ENCODE measurements around the gene TK1.

TK1 gene

DNA sequence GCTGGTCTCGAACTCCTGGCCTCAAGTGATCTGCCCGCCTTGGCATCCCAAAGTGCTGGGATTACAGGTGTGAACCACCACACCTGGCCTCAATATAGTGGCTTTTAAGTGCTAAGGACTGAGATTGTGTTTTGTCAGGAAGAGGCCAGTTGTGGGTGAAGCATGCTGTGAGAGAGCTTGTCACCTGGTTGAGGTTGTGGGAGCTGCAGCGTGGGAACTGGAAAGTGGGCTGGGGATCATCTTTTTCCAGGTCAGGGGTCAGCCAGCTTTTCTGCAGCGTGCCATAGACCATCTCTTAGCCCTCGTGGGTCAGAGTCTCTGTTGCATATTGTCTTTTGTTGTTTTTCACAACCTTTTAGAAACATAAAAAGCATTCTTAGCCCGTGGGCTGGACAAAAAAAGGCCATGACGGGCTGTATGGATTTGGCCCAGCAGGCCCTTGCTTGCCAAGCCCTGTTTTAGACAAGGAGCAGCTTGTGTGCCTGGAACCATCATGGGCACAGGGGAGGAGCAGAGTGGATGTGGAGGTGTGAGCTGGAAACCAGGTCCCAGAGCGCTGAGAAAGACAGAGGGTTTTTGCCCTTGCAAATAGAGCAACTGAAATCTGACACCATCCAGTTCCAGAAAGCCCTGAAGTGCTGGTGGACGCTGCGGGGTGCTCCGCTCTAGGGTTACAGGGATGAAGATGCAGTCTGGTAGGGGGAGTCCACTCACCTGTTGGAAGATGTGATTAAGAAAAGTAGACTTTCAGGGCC lies 32.7 kb upstream of the TK1 start:
- no peak for DNase-seq (ENCODE audit: low spot score)

DNA sequence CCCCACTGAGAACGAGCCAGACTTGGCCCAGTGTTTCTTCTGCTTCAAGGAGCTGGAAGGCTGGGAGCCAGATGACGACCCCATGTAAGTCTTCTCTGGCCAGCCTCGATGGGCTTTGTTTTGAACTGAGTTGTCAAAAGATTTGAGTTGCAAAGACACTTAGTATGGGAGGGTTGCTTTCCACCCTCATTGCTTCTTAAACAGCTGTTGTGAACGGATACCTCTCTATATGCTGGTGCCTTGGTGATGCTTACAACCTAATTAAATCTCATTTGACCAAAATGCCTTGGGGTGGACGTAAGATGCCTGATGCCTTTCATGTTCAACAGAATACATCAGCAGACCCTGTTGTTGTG lies 27.8 kb upstream of the TK1 start:
- no peak for DNase-seq (ENCODE audit: low spot score)

DNA sequence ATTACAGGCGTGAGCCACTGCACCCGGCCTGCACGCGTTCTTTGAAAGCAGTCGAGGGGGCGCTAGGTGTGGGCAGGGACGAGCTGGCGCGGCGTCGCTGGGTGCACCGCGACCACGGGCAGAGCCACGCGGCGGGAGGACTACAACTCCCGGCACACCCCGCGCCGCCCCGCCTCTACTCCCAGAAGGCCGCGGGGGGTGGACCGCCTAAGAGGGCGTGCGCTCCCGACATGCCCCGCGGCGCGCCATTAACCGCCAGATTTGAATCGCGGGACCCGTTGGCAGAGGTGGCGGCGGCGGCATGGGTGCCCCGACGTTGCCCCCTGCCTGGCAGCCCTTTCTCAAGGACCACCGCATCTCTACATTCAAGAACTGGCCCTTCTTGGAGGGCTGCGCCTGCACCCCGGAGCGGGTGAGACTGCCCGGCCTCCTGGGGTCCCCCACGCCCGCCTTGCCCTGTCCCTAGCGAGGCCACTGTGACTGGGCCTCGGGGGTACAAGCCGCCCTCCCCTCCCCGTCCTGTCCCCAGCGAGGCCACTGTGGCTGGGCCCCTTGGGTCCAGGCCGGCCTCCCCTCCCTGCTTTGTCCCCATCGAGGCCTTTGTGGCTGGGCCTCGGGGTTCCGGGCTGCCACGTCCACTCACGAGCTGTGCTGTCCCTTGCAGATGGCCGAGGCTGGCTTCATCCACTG lies 27.3 kb upstream of the TK1 start, which contains the start of gene BIRC5:
TSS of gene BIRC5 (plus strand) at position 238 of the 690 bp plus-strand sequence. CDS start at position 302, 64 bp downstream.
- DNase-seq (ENCODE audit: low spot score) = peak; percentile 92

DNA sequence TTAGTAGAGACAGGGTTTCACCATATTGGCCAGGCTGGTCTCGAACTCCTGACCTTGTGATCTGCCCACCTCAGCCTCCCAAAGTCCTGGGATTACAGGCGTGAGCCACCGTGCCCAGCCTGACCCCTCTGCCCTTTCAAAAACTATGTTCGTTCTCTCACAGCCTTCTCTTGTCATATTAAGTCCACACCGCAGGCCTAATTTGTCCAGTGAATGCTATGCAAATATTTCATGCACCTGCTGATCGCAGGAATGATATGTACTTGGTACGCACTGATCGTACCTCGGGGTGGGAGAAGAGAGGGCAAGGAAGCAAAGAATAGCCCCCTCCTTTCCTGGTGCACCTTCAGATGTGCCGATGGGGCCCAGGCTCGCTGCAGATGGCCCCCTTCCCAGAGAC lies 24.2 kb upstream of the TK1 start:
- no peak for DNase-seq (ENCODE audit: low spot score)

DNA sequence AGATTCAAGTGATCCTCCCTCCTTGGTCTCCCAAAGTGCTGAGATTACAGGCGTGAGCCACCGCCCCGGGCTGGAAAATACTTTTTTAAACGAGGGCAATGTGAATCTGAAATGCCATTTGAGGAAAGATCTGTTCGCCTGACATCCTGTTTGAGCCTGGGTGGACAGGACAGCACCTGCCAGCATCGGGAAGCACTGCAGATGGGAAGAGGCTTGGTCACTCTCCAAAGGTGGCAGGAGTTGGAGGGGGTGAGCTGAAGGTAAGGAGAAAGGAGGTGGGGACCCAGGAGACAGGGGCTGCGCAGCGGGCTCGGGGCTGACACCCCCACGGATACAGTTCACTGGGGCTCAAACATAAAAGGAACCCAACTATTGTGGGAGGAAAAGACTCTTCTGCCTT lies 23.3 kb upstream of the TK1 start:
- DNase-seq (ENCODE audit: low spot score) = no peak

DNA sequence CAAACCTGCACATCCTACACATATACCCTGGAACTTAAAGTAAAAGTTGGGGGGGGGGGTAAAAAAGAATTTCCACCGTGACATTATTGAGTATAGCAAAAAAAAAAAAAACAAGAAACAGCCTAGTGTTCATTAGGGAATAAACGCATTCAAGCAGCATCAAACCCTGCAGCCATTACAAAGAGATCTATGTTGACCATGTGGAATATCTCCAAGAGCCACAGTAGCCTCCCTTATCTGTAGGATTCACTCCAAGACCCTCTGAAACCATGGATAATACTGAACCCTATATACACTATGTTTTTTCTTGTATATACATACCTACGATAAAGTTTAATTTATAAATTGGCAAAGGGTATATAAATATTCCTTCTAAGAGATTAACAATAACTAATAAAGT lies 21.6 kb upstream of the TK1 start:
- peak; percentile 45 for DNase-seq (ENCODE audit: low spot score)

DNA sequence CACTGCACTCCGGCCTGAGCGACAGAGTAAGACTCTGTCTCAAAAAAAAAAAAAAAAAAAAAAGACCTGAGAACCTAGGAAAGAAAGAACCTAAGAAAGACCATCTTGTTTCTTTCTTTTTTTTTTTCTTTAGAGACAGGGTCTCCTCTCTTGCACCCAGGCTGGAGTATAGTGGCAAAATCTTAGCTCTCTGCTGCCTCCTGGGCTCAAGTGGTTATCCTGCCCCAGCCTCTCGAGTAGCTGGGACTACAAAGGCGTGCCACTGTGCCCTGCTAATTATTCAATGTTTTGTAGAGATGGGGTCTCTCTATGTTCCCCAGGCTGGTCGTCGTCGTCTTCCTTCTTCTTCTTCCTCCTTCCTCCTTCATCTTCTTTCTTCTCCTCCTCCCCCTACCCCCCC lies 19.4 kb upstream of the TK1 start:
- DNase-seq (ENCODE audit: low spot score) = no peak

DNA sequence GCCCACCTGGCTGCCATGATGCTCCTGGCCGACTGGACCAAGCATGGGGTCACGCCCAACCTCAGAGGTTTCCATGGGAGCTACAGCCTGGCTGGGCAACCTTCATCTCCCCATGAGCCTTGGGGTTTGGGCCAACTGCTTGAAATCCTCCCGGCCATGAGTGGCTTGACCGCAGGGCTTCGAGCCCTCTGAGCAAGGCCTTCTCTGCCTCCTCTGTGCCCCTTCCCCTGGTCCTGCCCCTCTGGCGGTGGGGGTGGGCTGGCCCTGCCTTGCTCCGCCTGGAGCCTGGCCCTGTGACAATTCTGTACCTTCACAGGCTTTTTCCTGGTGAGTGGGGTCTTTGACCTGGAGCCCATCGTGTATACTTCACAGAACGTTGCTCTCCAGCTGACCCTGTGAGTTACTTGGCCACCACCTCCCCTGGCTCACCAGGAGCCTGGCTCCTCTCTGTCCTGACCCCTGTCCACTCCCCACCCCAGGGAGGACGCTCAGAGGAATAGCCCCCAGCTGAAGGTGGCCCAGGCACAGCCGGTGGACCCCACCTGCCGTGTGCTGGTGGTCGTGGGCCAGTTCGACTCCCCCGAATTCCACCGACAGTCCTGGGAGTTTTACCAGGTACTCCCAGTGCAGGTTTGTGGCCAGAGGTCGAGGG lies 18.4 kb upstream of the TK1 start:
- no peak for DNase-seq (ENCODE audit: low spot score)

DNA sequence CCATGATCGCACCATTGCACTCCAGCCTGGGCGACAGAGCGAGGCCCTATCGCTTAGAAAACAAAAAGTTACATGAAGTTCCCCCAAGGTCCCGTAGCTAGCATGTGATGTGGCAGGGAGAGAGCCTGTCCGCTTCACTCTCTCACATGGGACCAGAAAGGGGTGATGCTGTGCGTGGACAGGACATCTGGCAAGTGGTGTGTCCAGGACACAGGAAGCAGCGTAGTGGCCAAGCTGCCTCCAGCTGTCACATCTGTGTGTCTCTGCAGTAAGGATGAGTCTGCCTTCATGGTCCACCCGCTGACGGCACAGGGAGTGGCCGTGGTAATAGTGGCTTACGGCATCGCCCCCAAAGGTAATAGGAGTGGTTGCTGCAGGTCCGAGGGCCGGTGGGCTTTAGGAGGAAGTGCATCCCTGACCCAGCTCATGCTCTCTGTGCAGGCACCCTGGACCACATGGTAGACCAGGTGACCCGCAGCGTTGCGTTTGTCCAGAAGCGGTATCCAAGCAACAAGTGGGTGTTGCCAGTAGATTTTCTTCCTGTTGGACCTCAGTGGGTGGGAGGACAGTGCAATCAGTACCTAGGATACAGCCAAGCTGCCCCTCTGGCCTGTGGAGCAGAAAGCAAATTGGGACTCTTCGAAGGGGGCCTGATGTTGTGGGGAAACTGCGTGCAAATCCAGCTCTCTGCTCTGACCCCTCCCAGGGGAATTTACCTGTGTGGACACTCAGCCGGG lies 17.7 kb upstream of the TK1 start:
- no peak for DNase-seq (ENCODE audit: low spot score)

DNA sequence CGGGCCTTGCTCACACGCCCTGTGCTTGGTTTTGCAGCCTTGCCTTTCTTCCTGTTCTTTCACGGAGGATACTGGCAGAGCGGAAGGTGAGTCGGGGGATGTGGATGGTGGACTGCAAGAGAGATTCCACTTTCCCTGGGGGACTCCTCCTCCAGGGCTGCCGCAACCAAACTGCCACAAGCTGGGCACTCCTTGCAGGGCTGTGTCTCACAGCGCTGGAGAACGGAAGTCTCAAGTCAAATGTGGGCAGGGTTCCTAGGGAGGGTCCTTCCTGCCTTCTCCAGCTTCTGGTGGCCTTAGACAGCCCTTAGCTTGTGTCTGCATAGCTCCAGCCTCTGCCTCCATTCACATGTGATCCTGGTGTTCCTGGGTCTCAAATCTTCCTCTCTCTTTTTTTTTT lies 15.8 kb upstream of the TK1 start:
- no peak for DNase-seq (ENCODE audit: low spot score)

DNA sequence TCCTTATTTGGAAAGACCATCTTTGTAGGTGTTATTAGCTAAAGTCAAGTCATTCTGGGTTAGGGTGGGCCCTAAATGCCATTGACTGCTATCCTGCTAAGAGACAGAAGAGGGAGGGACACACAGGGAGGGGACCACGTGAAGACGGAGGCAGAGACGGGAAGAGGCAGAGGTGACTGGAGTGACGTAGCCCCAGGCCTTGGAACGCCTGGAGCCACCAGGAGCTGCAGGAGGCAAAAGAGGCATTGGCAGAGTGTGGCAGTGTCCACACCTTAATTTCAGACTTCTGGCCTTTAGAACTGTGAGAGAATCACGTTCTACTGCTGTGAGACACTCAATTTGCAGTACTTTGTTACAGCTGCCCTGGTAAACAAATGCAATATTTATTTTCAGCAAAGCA lies 13.6 kb upstream of the TK1 start:
- no peak for DNase-seq (ENCODE audit: low spot score)

DNA sequence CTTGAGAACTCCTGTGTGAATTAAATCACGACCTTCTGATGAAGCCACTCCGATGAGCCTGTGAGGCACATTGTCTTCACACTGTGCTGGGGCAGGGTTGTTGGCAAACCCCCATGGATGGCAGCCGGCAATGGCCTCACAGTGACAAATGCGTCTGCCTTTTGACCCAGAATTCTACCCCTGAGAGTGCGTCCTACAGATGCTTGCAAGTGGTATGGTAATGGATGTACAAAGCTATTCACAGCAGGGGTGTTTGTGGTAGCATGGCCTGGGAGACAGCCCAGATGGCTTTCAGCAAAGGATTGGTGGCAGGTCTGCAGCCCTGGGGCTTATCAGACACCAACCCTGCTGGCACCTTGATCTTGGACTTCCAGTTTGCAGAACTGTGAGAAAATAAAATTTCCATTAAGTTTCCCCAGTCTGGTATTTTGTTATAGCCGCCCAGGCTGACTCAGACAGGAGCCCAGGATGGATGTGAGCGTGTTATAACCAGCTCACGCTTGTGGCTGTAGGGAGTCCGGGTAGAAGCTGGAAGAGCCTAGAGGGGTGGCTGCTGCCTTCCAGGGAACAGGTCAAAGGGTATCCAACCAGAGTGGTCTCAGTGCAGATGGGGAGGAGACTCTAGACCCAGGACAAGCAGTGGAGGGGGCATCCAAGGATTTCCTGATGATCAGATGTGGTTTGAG lies 10.4 kb upstream of the TK1 start:
- DNase-seq (ENCODE audit: low spot score) = peak; percentile 68

DNA sequence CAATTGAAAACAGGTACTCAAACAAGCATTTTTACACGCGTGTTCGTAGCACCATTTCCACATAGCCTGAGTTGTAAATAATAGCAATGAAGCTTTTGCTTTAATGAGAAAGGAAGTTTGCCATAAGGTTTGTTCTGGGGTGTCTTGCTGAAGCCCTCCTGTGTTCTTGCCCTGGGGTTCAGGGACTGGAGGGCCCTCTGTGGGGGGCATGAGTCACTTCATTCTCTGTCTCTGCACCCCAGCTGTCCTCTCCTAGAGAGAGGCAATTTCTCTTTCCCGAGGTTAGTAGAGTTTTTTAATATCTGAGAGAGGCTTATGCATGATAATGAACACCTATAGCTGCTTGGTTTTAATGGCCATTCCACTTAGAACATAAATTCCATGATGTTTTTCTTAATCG lies 9.9 kb upstream of the TK1 start:
- no peak for DNase-seq (ENCODE audit: low spot score)

DNA sequence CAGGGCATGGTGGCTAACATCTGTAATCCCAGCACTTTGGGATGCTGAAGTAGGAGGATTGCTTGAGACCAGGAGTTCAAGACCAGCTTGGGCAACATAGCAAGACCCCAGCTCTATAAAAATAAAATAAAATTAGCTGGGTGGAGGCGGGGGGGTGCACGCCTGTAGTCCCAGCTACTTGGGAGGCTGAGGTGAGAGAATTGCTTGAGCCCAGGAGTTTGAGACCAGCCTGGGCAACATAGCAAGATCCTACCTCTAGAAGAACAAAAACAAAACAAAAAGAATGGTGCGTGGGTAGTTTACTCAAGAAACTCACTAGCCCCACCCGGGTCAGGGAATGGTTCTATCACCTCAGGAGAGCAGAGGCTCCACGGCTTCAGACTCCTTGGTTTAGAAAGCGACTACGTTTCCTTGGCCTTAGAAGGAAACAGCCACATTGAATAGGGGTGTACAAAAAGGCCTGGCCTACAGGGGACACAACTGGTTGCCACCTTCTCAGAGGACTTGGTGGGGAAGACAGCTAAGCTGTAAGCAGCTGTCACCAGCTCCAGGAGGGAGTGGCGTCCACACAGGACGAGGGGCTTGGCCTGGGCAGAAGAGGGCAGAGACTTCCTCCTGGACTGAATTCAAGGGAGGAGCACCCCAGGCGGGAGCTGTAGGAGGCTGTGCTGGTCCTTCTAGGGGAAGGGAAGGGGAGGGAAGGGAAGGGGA lies 716 bp downstream of the TK1 start:
- DNase-seq (ENCODE audit: low spot score) = no peak

DNA sequence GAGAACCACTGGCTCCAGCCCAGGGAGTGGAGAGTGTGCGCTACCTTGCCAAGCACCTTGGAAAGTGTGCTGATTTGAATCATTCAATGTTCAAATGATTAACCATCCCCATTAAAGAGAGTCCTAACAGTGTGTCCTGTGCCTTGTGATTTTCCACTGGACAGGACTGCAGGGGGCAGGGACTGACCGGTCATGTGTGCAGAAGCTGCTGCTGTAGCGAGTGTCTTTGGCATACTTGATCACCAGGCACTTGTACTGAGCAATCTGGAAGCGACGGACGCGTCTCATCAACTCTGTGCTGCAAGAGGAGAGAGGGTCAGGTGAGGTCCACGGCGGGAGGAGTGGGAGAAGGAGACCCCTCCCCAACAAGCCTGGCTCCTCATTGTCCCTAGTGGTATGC lies 2.0 kb downstream of the TK1 start:
- DNase-seq (ENCODE audit: low spot score) = no peak

DNA sequence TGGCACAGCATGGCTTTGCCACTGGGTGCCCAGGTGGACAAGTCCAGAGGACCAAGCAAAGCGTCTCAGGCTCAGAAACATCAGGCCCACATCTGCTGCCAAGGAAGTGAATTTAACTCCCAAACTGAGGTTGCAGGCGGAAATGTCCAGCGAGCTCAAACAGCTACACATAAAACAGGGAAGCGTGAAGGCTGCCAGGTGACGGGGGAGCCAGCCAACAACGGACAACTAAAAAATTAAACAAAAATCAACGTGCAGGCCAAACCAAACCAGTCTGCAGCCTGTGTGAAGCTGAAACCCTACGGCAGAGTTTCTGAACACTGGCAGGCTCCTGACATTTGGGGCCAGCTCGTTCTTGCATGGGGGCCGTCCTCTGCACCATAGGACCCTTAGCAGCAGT lies 2.5 kb downstream of the TK1 start:
- DNase-seq (ENCODE audit: low spot score) = no peak

DNA sequence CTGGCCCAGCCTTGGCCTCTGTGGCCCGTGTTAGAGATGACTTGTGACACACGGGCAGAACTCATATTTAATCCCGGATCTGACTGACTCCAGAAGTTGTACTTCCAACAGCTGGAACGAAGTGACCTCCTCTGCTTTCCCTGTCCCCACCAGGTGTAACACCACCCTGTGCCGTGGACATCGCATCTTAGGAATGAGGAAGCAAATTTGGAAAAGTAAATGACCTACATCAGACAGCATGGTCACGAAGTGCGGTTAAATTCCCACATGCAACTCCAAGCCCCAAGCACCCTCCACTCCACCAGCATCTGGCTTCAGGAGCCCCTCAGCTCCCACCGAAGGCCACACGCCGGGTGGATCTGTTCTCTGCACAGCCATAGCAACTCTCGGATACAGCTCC lies 2.9 kb downstream of the TK1 start:
- no peak for DNase-seq (ENCODE audit: low spot score)

DNA sequence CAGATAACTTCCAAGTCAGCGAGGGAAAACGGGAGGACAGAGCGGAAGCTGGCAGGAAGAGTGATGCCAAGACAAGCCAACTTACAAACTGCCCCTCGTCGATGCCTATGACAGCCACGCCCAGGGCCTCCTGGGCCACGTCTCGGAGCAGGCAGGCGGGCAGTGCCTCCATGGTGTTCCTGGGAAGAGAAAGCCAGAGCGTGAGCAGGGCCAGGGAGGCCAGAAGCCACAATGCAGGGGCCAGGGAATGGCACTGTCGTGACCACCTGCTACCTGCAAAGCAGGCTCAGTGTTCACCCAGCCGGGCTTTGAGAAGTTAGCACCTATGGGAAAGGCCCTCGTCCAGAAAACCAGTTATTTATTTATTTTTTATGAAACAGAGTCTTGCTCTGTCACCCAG lies 4.3 kb downstream of the TK1 start:
- no peak for DNase-seq (ENCODE audit: low spot score)

DNA sequence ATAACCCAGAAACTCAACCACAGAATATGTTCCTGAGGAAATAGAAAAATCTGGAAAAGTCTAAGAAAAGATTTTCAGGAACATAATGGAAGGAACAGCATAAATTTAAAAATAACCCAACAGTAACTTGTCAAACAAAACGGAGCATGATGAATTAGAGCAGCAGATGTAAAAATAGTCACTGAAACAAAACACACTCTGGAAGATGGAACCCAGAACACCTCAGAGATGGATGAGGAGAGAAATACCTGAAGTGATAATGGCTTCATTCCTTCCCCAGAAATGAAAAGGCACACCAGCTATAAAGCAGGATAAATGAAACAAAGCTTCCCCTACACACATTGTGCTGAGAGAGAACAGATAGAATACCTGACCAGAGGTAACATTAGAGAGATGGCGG lies 6.3 kb downstream of the TK1 start:
- no peak for DNase-seq (ENCODE audit: low spot score)

DNA sequence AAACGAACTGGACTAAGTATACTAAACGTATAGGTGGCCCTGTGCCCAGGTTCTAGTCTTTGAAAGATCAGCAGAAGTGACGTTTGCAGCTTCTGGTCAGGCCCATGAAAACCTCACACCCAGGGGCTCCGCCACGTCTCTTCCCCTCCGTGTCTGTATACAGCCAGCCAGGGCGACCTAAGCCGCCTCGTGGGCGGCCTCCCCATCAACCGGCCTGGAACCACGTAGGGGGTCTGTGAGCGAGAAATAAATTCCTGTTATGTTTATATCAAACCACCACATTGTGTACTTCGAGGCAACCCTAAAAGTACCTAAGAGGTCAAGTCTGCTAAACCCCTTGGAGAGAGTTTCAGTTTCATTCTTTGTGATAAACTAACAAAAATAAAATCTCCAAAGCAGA lies 6.8 kb downstream of the TK1 start:
- no peak for DNase-seq (ENCODE audit: low spot score)

DNA sequence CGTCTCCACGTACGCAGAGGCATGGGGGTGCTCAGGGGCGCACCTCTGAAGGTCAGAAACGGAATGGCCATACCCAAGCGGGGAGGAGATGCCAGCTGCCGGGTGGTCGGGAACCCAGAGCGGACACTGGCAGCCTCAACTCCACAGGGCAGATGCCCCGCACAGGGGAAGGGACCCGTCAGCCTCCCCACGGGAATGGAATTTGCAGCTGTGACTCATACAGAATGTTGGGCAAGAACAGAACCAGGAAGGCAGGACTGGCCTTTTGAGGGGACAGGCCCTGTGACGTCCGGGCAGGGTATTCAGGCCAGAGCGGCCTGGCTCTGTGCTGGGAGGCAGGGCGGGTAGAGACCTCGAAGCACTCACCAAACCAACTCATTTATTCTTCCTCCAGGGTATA lies 7.5 kb downstream of the TK1 start:
- no peak for DNase-seq (ENCODE audit: low spot score)

All from Ammon's horn (tissue), 1 donor.